ENCODE results near the gene LGR4.

- TF ChIP-seq POLR2A (IDR thresholded peaks at IDR 0.05) = no peak
- TF ChIP-seq CTCF (IDR thresholded peaks at IDR 0.05) = no peak
Measured at GRCh38 chr11:27489092-27489491, 16.5 kb upstream of the LGR4 start.

Measured in uterus (tissue), 2 donors.